Stimulated activated CD4-positive, alpha-beta T cell treated with anti-CD3 and anti-CD28 coated beads, TNF-alpha, amount 100 ng/mL, for 1 hour (primary cell): ENCODE results near the gene YBX1.
"Not testable (repeated sequence)": the region's sequence is repeated elsewhere in the genome, so short reads cannot be mapped to it uniquely, and the experiment has no call there.

Experiments used
- DNase-seq, 3 donors: peaks; one replicate each; pipeline ENCODE4 v3.0.0-alpha.2; 2020; ENCODE audit warnings: low read depth in 3 of 3, low spot score in 1 of 3

Gene YBX1

DNA sequence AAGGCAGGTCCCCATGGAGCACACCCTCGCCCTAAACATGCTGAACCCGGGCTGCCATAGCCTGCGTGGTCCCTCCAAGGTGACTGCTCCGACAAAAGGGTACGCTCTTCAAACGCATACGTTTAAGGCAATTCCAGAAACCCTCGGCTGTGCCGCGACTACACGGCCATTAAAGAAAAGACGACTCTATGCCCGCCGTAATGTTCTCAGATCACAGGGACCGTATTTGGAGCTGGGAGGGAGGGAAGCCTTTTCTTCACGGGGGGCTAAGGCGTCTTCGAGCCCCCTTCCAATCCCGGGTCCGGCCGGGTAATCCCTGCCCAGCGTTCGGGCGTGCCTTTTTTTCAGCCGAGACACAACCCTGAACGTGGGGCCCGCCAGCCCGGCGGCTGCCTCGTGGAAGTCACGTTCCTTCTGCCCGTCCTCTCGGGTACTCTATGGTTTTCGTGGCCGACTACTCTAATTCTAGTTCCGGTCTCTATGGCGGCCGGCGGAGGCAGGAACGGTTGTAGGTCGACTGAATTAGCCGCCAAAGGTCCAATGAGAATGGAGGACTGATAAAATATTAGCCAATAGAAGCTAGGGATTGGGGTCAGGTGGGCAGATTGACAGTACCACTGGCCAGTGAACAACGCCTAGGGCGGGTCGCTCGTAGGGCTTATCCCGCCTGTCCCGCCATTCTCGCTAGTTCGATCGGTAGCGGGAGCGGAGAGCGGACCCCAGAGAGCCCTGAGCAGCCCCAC, at the start of gene YBX1:
YBX1 (plus strand) TSS at position 678 of the 743 bp plus-strand sequence. CDS start 148 bp downstream, outside the sequence.
- peak; percentile 88 to 92 (median 90) for DNase-seq

DNA sequence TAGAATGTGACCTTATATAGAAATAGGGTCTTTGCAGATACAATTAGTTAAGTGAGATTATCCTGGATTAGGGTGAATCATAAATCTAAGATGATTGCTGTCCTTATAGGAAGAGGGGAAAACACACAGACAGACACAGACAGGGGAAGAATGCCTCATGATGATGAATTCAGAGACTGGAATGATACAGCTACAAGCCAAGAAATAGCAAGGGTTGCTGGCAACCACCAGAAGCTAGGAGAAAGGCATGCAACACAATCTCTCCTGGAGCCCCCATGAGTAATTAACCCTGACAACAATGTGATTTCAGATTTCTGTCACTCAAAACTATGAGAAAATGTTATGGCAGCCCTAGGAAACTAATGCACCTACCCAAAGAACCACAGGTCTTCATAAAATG, 43.1 kb upstream of the YBX1 start:
- no peak for DNase-seq

DNA sequence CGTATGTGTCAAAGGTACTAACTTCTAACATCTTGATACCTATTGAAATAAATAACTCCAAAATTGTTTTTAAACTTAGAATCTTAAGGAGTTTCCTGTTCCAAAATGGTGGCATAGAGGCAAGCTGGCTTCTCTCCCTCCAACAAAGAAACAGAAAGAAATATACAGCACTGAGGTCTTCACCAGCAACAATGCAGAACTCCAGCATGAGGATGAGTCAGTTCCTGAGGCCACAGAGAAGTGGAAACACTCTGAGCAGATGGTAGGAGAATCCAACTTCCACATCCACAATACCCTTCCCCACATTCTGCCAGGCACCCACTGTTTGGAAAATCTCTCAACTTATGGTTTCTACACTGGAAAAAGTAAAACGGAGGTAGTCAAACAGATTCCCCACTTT, 36.2 kb upstream of the YBX1 start:
- DNase-seq: no peak

DNA sequence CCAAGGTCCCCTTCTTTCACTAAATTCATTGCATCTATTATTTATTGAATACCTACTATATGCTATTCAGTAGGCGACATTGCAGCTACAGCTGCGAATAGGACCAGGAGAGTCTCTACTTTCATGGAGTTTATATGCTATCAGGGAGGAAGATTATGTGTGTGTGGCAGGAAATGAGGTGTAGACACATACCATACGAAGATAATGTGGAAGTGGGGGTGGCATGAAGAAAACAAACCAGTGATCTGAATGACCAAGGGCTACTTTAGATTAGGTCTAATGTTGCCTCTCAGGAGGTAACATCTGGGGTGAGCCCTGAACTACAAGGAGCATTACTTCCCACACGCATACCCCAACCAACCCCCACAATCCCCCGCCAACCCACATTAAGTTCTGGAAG, 25.0 kb upstream of the YBX1 start:
- no peak for DNase-seq

DNA sequence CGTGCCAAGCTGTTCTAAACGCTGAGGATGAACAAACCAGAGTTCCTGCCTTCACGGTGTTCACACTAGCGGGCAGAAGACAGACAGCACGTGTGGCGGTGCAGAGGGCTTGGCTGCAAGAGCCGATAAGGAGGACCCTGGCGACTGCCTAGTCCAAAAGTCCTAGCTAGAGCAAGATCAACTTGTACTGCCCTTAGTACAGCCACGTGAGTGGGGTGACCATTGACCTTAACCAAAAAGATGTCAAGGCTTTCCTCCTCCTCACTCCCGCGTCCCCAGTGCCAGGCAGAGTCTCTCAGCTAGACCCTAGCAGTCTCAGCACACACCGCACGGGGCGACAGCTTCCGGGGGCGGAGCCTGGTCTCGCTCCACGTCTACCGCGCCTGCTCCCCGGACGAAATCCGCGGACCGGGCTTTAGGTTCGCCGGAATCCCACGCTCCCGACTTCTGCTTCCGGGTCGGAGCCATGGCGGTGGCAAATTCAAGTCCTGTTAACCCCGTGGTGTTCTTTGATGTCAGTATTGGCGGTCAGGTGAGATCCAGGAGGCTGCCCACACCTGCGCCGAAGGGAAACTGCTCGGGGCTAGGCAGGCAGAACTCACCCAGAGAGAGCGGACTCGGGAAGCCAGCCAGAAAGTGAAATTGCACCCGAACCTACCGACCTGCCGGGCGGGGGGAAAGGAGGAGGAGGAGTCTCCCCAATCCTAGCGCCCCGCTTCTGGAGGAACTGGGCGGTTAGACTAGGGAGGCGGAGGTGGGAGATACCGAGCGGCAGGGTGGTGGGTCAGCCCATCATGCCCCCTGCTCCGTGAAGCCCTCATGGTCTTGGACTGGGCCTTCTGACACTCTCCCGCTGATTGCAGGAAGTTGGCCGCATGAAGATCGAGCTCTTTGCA, 24.0 kb upstream of the YBX1 start, which contains the start of gene PPIH:
PPIH (plus strand) TSS at position 443 of the 896 bp plus-strand sequence; CDS start at position 467, 24 bp downstream.
- DNase-seq: peak; percentile 71 to 87 (median 85)

DNA sequence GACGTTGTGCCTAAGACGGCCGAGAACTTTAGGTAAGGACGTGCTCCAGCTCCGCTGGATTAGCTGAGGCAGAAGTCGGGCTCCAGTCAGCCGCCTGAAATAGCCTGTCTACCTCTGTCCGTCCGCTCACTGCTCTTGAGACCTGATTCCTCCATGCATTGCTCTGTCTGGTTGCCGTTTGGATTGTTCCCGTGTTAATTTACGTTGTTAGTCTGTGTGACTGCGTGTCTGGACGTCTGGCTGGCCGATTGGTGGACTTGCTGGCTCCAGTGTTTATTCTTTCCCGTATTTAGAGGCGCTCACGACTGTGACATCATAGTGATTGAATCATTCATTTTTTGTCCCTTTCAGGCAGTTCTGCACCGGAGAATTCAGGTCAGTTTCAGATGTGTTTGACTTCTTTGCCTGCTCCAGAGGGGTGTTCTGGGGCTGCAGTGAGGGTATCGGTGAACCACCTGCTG, 23.3 kb upstream of the YBX1 start:
- no peak for DNase-seq

DNA sequence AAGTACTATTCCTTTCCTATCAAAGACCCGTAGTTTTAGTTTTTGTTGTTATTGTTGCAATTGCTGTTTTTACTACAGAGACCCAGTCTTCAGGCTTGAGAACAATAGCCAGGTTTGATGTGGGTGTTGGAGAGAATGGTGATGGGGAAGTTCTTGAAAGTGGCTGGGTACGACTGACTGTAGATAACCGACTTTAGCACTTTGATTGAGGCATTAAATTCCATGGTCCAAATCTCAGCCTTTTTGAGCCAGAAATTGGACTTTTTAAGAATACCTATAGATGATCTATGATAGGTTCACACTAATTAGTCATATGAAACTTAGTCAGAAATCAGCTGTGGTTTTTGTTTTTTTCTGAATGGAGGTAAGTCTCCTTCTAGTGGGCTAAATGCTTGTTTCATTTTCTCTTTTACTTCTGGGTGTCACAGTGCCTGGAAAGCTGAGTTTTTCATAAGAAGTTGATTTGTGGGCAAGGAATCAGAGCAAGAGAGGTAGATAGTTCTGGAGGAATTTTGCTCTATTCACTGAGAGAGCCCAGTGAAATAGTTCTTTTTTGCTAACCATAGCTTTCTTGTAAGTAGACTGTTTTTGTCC, 21.2 kb upstream of the YBX1 start:
- no peak for DNase-seq

DNA sequence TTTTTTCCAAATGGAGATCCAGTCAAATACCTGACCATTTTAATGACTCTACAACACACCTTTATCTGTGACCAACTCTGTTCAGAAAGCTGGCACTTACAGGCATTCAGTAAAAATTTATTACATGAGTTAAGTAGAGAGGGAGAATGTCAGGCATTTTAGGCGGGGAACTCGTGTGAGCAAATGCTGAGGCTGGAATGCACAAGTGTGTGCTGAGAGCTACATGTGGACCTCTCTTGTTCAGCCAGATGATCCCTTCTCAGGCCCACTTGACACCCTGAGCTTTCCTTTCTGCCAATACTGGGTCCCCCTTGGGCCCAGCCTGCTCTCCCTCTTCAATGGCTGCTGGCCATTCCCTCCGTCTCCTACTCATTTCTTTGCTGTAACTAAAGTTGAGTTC, 12.3 kb upstream of the YBX1 start:
- DNase-seq: no peak

DNA sequence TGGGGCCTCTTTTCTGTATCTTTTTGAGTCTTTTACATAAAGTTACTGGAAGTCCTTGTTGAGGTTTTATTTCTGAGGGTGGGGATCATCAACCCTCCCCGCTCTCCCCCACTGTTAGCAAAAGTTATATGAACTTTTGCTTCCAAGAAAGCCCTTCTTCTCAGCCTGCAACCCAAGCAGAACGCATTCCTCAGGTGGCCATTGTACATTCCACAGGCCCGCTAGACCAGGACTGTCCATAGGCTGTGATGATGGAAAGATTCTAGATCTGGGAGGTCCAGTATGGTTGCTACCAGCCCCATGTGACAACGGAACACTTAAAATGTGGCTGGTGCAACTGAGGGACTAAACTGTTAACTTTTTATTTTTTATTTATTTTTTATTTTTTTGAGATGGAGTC, 11.8 kb upstream of the YBX1 start:
- no peak for DNase-seq

DNA sequence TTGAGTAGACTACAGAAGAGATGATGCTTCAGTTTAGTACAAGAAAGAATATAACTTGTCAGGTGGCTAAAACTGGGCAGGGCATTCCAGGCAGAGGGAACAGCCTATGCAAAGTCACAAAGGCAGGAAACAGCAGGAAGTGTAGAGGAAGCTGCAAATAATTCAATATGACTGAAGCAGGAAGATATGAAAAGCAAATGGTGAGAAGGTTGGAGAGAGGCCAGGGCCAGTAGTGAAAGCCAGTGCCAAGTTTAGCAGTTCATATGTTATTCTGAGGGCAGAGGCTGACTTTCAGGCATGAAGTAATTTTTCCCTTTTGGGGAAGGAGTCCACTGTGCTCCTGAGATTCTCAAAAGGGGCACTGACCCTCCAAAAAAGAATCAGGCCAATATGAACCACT, 8.0 kb upstream of the YBX1 start:
- no peak for DNase-seq

DNA sequence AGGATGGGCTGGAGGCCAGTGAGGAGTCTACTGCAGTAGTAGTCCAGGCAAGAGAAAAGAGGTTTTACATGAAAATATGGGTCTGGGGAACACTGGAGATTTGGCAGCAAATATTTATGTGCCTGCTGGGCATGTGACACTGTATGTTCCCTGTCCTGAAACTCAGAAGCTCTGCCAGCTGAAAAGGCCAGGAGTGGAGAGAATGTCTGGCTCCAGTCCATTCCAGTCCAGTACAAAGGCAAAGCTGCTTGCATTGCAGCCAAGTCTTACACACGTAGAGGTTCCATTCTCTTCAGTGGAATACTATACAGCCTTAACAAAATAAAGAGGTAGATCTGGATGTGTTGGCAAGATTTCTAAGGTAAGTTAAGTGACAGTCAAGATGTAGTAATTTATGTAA, 7.5 kb upstream of the YBX1 start:
- no peak for DNase-seq

DNA sequence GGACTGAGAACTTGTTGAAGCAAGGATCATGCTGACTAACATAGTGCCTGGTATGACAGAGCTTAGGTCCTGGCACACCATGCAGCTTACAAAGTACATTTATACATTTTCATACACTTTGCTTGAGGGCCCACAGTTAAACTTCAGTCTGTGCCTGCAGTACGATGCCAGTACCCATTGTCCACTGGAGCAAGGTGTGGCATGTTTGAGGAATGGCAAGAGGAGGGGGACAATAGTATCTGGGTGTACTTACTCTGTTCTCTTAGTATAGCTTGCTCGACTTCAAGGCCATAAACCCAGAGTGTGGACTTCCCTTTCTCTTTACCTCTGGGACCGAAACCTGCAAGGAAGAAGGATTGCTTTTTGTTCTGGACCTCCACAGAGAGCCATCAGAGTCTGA, 6.8 kb upstream of the YBX1 start:
- no peak for DNase-seq

DNA sequence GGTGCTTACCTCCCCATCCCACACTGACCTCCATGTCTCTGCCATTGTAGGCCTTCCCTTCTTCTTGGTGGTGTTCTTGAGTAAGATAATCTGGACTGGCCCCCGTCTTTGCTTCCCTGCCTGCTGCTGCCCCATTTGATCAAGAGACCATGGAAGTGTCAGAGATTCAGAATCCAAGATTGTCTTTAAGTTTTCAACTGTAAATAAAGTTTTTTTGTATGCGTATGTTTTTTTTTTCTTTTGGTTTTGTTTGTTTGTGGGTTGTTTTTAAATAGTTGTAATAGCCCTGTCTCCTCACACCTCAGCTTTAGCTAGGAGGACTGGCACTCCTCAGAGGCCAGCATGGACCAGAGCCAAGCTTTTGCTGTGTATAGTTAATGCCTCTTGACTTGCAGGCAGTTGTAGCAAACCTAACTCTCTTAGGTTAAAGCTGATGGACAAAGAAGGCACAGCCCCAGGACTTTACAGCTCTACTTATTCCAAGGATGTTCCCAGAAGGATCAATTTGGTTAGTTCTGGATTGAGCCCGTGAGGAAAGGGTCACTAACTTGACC, 5.6 kb upstream of the YBX1 start:
- no peak for DNase-seq

DNA sequence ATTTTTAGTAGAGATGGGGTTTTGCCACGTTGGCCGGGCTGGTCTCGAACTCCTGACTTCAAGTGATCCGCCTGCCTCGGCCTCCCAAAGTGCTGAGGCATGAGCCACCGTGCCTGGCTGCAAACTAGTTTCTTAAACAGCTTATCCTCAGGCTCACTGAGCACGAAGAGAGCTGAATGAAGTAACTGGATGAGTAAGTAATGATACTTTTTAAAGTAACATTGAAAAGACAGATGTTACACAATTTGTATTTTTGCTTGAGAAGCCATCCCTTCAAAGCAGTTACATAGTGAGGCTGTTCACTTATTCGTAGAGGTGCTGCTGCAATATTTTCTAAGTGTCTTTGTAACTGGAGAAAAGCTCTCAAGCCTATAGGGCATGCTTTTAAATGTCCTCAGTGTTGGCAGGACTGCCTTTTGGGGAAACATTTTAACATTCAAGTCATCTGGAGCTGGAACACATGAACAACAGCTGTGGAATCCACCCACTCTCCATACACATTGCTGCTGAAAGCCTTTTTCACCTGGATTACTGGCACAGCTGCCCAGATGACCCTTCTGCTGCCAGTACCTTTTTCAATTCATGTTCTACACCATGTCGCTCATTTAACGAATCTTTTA, 2.7 kb upstream of the YBX1 start:
- no peak for DNase-seq

DNA sequence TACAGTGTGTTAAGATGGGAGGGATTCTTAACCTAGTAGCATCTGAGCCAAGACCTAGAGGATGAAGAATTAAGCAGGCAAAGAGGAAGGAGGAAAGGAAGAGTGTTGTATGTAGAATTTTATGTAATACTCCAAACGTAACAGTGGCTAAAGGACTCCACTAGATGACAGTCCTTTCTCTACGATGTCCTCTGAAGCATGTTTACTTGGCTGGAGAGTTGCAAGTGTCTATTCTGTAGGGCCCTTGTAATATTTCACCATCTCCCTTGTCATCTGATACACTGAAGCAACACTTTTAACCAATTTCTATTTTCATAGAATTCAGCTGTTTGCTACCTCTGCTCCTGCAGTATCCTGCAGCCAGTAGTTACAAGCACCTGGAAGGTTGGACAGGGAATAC, 2.2 kb upstream of the YBX1 start:
- no peak for DNase-seq

DNA sequence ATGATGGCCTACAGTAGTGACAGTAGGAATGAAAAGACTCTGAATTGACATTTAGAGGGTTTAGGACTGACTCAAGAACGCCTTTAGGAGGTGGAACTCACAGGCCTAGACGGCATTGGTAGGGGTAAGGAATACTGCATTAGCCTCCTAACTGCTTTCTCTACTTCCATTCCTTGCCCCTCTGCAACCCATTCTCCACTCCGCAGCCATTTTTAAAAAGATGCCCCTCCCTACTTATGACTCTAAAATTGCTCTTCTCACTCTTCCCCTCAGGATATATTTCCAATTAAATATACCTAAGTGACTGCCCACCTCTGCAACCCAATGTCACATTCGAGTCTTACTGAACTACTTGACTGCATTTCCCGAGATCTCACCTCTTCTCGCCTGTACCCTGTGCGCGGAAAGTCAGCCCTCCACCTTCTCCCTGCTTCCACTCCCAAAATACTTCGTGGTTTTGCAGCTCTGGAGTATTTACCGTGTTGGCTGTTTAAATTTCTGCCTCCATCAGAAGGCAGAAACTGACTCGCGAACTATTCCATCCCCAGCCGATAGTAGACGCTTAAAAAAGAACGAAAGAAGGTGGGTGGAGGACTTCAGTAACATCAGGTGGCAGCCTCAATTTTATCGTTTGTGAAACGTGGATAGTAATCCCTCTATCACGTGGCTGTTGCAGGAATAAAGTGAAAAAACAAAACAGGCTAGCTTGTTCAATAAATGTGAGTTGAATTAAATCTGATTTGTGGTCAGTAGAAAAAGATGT, 1.1 kb upstream of the YBX1 start:
- no peak for DNase-seq

DNA sequence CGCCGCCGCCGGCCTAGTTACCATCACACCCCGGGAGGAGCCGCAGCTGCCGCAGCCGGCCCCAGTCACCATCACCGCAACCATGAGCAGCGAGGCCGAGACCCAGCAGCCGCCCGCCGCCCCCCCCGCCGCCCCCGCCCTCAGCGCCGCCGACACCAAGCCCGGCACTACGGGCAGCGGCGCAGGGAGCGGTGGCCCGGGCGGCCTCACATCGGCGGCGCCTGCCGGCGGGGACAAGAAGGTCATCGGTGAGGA, 193 bp downstream of the YBX1 start:
- not testable (repeated sequence) for DNase-seq

DNA sequence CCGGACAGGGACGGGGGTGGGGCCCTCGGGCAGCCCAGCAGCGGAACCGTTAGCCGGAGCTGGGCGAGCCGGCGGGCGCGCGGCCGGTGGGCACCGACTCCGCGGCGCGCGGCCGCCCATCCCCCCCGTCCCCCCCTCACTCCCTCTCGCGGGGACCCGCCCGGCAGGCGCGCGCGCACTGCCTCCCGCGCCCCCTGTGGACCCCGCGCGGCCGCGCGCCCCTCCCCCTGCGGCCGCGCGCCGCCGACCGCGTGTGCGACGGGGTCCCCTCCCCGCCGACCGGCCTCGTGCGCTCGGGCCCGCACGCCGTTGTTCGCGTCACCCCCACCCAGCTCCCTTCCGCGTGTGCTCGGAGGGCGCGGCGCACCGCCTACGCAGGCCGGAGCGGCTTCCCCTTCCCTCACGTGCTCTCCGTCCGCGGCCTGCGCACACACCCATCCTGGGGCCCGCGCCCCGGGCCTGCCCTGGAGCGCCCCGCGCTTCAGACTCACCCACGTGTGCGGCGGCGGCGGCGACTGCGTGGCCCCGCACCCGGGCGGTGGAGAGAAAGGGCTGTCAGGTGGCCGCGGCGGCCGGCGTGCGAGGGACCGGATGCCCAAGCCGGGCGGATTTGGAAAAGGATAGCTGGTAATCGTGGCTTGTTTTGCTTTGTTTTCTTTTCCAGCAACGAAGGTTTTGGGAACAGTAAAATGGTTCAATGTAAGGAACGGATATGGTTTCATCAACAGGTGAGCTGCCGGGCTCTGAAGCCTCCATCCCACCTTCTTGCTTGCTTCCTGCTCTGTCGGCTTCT, 717 bp downstream of the YBX1 start:
- peak in 2 of 3 donors; percentile 33 to 51 for DNase-seq

DNA sequence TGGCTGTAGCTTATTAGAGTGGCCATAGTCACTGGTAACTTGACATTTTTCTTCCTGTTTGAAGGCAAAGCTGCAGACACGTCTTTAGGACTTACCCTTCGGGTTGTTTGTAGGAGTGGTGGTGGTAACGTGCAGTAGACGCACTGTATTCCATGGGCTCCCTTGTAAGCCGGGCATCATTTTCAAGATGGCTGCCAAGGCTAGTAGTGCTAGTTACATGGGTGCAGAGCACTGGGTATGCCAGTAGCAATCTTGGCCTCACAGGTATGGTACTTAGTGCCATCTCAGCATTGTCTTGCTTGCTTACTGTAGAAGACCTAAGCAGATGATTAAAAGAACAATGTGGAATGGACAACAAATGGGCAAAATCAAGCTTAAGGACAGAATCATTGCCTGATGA, 1.9 kb downstream of the YBX1 start:
- DNase-seq: no peak

DNA sequence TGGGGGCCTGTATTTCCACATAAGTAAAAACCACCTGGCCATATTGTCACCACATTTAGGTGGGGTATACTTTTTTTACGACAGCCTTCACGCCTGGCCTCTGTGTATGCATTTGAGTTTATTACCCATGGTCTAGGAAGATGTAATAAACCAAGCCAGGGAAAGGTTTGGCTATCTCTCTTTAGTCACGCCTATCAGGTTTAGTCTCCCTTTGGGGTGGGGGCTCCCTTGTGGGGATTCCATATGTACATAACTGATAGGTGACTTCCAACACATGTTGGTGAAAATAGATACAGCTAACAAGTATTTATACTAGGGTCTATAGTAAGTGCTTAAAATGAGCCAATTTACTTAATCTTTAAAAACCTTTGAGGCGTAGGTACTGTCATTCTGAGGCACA, 4.2 kb downstream of the YBX1 start:
- no peak for DNase-seq
